GM04503 (cell line): ENCODE data around the gene SRD5A1.

Experiments used
- DNase-seq: peaks from one replicate; pipeline ENCODE4 v3.0.0-alpha.2; 2012; ENCODE audit warnings: low read depth

Gene SRD5A1

DNA sequence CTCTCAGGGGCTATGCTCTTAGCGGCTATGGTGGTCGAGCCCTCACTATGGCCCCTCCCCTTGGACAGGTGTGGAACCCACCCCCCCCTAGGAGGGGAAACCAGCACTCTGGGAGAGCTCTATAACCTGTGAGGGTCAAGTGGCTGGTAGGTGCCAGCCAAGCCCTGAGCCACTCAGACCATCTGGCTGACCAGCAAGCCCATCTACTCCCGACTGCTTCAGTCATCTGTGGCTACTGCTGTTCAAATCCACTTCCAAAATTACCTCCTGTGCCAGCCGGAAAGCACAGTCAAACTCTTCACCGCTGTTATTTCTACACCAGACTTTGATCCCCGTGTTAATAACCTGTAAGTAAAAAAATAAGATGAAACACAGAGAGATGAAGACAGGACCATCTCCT lies 28.9 kb upstream of the SRD5A1 start:
- no peak for DNase-seq

DNA sequence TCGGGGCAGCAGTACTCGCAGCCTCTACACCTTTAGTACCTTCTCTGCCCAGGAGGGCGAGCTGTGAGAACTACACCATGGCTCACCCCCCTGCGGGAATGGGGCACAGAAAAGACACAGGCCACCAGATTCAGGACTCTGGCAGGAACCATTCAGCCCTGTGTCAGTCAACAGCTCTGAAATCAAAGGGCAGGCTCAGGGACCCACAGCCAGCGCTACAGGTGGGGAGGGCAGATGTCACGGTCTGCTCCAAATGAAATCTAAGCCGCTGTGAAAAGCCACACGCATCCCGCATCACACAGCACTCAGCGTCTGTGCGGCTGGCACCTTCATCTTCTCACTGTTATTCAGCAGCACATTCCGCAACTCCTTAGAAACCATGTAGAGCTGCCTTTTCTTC lies 28.3 kb upstream of the SRD5A1 start:
- no peak for DNase-seq

DNA sequence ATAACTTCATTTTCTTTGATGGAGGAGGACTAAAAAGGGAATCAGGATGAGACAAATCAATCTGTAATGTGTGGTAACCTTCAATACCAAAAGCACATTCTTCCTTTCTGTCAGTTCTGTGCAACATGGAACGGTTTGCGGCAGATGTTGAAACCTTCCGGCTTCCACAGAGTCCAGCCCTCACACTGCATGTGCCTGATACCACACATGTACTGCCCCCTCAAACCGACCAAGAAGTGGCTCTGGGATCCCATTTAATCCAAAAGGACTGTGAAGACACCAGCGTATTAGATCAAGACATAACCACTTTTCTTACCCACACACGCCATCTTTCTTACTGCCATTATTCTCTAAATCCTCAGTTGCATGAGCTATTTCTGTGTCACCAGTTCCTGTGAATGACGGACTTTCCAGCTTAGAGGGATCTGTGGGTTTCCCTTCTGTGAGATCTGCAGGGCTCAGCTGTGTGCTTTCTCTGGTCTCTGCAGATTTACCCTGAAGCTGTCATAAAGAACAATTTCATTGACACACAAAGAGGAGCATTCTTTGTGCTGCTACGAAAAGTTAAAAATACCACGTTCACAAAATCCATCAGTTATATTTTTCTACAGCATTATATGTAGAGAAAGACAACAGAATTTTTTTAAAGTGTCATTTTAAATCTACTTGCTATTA lies 26.2 kb upstream of the SRD5A1 start:
- no peak for DNase-seq

DNA sequence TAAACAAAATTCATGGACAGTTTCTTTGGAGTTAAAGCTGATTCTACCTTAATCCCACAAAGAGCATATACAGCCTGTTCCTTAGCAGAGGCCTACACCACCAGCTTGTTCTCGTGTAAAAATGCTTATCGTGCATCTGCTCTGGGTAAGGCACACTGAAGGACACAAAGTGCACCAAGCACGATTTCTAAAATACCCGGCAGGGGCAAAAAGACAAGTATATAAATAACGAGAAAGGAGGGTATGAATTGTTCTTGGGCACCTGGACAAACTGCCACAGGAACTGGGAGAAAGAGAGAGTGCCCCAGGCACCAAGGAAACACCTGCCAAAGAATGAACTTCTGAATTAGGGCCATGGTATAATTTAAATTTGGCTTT lies 25.7 kb upstream of the SRD5A1 start:
- no peak for DNase-seq

DNA sequence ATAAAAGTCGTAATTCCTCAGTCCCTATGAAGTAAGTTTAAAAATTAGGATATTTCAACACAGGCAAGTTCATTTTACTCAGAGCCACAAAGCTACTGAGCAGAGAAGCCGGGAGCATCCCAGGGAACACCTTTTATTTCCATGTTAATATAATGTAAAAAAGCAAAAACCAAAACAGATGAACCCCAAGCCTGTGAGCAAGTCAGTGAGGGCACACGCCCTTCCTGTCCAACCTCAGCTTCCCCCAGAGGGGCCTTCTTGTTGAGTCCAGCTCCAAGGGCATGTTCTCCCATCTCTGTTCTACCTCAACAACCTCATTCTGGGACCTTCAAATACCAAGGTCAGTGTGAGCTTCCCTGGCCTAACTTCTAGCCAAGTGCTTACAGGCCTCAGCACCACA lies 25.2 kb upstream of the SRD5A1 start:
- no peak for DNase-seq

DNA sequence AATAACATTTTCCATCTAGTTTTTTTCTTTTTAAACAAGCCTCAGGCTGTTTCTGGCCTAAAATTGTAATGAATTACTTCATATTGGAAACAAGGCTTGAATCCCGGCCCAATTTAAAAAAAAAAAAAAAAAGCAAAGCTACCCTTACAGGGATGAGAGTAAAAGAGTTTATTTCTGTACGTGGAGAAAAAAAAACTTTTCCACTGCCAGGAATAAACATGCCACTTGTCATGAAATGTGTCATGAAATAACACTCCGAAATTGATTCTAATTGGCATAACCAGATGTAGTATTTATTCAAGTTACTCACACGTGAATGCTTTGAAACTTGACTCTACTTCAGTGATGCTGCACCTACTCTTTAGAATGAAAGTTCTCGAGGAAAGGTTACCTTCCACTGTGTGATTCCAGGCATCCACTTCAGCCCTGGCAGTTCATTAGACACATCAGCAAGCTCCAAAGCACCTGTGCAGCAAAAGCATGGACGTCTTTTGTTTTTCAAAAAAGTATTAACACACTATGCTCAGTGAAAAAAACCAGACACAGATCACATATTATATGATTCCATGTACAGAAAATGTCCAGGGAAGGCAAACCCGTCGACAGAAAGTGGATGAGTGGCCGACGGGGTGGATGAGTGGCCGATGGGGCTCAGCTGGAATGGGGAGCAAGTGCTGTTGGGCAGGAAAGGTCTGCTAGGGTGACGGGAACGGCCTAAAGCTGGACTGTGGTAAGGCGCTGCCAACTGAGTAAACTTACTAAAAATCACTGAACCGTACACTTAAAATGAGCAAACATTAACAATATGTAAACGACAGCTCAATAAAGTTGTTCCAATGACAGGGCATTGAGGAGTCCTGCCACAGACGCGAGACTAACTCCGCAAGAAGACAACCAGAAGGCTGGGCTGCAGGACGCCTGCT lies 21.6 kb upstream of the SRD5A1 start:
- DNase-seq = no peak

DNA sequence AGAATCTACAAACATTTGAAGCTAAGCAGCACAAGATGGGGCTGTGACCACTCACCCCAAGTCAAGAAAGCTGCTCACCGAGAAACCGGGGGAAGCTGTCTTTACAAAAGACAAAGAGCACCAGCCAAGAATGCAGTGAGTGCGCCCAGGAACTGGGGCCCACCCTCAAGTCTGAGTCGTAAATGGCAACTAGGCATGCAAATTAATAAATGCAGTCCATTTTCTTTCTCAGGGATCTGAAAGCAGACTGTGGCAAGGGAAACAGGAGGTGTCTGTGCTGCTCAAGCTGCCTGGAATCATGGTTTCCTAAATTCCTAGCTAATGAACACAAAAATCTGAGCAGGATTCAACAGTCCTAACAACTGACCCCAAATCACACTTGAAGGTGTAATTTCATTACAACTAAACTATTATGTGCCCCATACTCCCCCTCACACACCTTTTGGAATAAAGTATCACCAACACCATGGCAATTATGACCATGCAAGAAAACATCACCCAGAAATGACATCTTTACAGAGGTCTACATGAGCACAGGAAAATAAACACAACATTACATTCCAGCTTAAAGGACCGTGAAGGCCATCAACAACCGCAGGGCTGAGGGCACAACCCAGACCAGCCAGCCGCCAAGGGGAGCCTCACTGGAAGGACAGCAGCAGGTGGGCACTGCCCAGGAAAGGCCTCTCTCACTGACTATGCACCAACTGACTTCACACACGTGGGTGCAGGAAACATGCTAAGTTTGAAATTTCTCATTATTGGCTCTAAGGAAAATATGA lies 18.0 kb upstream of the SRD5A1 start:
- DNase-seq = no peak

DNA sequence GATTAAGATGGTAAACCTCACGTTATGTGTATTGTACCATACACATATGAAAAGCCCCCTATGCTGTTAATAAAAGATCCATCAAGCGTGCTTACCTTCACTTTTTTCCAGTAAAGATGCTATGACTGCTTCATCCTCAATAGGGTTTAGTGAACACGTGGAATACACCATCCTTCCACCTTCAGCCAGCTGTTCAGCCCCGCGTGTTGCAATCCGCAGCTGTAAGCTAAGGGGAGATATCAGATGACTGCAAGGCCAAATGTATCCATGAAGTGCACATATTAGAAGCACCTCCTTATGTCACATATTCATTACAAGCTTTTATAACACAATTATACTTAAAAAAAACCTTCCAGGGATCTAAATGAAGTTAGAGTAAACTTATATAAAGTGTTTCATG lies 16.6 kb upstream of the SRD5A1 start:
- no peak for DNase-seq

DNA sequence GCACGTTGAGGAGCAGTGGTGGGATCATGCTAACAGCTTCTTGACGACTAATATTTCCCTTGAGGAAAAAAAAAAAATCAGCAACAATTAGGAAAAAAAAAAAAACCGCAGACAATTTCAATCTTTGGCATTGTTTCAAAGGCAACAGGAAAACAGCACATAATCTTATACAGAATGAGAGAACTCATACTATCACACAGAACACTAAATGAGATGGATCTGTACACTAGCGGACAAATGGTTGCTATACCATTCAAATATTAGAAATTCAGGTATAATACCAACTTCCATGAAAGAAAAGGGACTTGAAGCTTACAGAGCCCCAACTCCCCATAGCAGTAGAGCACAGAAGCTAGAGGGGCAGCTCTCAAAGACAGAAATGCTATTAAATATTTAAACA lies 10.0 kb upstream of the SRD5A1 start:
- DNase-seq = no peak

DNA sequence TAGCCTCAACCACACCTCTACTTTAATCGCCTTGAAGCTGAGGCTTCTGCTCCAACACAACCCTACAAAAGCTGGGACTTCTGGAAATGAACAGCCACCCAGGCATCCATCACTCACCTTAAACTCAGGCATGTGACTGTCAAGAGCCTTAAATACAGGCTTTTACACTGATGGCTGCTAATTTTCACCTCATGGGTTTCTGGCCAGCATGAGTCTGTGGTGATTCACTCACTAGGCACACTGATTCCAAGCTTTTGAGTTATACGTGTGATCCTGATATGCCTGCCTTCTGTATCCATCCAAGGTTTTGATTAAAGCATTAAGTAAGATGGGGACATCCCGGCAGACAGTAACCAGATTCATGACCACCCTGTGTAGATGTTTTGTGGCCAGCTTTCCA lies 9.3 kb upstream of the SRD5A1 start:
- DNase-seq = no peak

DNA sequence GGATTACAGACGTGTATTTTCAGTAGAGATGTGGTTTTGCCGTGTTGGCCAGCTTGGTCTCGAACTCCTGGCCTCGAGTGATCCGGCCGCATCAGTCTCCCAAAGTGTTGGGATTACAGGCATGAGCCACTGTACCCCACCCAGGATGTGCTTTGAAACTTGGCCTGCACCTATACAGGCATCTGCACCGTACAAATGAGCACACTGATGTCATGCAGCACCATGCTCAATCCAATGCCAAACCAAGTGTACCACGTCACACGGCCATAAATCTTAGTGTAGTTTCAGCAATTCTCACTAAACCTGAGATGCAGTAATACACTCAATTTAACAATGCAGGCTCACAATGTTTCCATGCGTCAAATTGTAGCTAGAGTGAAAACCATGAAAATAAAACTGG lies 6.7 kb upstream of the SRD5A1 start:
- DNase-seq = no peak

DNA sequence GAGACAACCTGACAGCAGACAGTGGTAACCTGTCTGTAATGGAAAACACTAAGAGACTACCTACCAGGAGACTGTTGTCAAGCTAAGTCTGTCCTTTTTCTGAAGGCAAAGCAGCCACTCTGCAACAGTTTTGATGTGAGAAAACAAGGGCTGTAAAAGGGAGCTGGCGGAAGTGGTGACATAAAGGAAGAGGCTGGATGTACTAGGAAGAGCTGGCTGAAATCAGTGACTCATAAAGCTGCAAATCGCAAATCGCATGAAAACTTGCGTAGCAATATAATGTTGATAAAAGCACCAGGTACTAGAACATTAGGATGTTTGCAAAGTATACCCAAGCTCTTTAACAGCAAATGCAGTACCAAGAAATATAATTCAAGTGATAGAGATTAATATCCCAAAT lies 1.8 kb upstream of the SRD5A1 start:
- DNase-seq = no peak

DNA sequence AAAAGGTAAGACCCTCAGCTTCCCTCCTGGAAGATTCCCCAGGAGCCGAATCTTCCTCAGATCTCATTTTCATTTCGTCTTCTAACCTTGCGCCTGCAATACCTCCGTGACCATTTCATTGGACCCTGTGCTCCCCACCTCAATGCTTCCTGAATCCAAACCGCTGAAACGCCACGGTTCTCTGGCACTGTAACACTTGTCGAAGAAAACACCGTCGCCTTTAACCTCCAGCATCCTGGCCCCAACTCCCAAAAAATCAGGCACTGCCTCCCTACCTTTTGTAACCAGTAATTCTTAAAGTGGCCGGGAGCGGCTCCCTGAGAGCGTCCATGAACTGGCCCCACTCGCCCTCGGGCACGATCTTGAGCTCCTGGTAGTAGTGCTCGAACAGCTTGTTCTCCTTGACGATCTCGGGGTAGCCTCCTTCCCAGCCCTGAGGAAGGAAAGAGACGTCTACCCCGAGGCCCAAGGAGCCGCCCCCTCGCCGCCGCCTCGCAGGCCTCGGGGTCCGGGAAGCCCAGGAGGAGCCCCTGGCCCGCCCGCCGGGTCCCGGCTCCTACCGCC lies 834 bp upstream of the SRD5A1 start:
- no peak for DNase-seq

DNA sequence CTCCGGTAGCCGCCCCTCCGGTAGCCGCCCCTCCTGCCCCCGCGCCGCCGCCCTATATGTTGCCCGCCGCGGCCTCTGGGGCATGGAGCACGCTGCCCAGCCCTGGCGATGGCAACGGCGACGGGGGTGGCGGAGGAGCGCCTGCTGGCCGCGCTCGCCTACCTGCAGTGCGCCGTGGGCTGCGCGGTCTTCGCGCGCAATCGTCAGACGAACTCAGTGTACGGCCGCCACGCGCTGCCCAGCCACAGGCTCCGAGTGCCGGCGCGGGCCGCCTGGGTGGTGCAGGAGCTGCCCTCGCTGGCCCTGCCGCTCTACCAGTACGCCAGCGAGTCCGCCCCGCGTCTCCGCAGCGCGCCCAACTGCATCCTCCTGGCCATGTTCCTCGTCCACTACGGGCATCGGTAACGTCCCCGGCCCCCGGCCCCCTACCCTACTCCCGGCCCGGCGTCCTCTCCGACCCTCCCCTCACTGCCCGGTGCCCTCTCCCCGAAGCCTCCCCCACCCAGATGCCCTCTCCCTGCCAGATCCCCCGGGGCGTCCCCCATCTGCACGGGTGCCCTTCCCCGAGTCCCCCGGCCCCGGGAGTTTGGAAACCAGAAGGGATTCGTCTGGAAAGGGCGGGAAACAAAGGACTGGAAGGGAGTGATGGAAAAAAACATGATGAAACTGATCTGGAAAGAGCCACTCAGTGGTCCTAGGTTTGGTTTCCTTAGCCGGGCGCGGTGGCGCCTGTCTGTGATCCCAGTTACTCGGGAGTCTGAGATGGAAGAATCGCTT lies 417 bp downstream of the SRD5A1 start:
- DNase-seq = no peak

DNA sequence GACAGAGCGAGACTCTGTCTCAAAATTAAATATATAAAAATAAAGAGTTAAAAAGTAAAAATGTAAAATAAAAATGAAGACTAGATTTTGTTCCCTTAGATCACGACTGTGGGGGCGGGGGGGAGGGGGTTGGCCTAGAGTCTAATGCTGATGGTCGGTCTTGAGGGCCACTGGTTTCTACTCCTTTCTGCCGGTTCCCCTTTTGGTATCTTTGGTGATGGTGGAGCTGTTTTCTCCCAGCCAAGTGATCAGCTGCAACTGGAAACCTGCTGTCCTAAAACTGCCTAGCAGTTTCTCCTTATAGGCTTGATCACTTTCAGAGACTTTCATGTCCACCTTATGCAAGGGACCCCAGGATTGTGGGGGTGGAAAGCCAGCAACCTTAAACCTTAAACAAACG lies 1.1 kb downstream of the SRD5A1 start:
- no peak for DNase-seq

DNA sequence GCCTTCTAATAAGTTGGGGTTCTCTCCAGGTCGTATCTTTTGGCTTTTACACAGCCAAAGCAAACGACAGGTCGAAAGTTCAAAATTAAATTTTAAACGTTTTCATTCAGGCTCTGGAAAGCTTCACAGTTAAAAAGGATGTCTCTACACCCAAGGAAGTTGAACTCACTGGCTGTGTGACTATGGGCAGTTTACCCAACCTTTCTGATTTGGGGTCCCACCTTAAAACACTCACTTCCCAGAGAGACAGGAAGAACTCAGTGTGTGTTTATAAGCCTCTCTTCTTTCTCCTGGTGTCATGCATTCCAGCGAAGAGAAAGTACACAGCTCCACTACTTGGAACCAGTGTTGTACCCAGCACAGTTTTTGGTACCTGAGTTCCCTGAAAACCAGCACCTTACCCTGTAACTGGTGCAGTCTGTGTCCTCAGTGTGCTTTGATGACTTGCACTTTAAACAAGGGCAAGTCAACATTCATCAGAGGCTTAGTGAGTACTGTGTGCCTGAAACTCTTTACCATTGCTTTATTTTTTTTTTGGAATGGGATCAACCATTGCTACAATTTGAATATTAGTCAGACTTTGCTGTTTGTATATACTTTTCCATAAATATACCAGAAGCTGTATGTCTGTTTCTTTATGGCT lies 1.7 kb downstream of the SRD5A1 start:
- no peak for DNase-seq

DNA sequence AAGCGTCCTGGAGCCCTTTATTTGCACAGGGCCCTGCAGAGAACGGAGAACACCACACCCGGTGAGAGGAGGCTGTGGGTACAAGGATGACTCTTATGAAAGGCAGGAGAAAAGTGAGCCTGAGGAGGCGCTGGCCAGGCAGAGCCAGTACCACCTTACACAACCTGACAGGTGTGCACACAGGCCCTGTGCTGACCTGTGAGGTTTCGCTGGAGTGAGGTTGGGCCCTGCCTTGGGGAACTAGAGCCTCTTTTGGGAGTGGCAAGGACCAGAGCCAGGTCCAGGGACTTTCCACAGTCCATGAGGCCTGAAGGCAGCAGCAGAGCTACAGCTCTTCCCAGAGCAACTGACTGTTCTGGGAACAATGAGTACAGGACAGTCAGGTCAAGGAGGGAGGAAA lies 3.1 kb downstream of the SRD5A1 start:
- DNase-seq = no peak

DNA sequence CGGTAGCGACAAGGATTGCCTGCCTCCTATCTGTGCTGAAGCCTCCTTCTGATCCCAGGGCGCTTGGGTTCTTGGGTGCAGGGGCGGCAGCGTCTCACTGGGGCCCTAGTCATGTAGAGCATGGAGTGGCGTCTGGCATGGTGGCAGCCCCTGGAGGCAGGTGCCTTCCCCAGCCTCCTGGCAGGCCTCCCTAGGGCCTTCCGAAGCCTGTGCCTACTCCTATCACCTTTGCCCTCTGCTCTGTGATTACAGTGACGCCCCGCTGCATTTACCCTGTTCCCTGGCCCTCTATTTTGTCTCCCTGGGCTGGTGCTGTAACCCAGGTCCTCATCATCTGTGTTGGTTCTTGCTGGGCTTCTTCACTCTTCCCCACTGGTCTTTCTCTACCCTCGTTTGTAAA lies 3.8 kb downstream of the SRD5A1 start:
- DNase-seq = no peak

DNA sequence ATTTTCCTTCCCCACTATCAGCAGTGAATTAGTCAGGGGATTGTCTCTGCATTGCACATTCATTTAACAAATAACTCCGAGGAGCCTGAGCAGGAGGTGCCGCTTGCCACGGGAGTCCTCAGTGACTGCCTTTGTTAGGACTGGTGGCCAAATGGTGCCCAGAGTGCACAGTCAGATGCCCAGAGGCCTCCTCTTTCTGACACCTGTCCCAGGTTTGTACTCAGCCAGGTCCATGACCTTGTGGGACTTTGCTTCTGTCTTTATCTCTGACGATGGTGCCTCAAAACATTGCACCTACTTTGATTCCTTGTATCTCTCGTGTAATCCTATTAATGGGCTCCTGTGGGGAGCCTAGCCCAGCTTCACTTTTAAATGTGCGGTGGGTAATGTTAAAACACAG lies 4.3 kb downstream of the SRD5A1 start:
- no peak for DNase-seq

DNA sequence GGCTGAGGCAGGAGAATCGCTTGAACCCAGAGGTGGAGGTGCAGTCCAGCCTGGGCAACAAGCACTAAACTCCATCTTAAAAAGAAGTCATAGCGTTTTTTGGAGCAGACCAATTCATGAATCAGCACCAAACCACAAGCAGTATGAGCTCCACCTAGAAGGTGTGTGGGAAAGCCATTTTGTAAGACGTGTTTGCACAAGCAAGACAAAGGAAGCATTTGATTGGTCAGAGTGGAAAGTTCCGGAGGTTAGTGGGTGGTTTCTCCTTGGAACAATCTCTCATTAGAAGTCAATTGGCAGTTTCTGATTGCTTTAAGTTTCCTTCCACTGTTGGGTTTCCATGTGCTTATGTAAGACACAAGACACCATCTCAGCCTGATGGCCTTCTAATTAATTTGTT lies 5.0 kb downstream of the SRD5A1 start:
- DNase-seq = no peak

DNA sequence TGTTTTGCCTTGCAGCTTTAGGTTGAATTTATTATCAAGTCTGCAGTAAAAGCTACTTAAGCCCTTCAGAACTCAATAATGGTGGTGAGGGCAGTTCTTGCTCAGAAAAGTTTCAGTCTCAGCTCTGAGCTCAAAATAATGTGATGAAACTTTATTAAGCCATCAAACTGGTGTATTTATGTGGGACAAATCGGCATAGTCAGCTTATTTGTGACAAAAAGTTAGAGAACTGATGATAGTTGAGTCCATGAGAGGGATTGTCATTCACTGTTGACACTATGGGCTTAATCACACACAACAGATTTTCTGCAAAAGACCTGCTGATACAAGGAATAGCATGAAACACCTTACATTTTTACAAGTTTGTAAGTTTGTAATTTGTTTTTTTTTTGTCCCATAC lies 9.4 kb downstream of the SRD5A1 start:
- no peak for DNase-seq
